PC-3 (cell line): ENCODE measurements around the gene NEK11. TPM values are rescaled to one million over a fixed set of nuclear protein-coding genes. Genes with fewer than 3 reads are reported as not detected.

ENCODE experiments used
- ATAC-seq: fragments of 200-7000 bp; cut with Tn5 transposase; 2 replicates; pipeline ENCODE4 v1.9.1; 2020; ENCODE audit warnings: mild to moderate bottlenecking, moderate library complexity
- BruUV-seq: library from RNA; stranded (reverse); fragments of 400-500 nt; replicated peaks from 2 replicates; lab custom pipeline; 2021; lab: Mats Ljungman, UMichigan
- CTCF ChIA-PET: fragments of 300-600 bp; sonication (Branson Sonifier 250); formaldehyde crosslinking; loops from one replicate; lab custom pipeline; 2022; ENCODE audit warnings: antibody characterized with exemption; lab: Charles Lee
- POLR2A ChIA-PET: fragments of 300-600 bp; sonication (Branson Sonifier 250); formaldehyde crosslinking; loops from one replicate; lab custom pipeline; 2022; ENCODE audit warnings: antibody characterized with exemption; ENCODE audit not compliant: unreplicated experiment; lab: Charles Lee
- DNase-seq: peaks from one replicate; pipeline ENCODE4 v3.0.0-alpha.2; 2015
- H2AFZ ChIP-seq: fragments of 300-600 bp; sonication (generic); 2 replicates; pipeline ENCODE4 v1.6.0; 2016; ENCODE audit warnings: antibody characterized with exemption, low read length
- H3F3A ChIP-seq: fragments of 300-600 bp; sonication (generic); one replicate; pipeline ENCODE4 v1.6.0; 2017; ENCODE audit warnings: antibody characterized with exemption, low read length, control low read depth, mild to moderate bottlenecking; ENCODE audit not compliant: unreplicated experiment
- H3K27ac ChIP-seq: fragments of 300-600 bp; sonication (generic); 2 replicates; pipeline ENCODE4 v1.5.1; 2016; ENCODE audit warnings: mild to moderate bottlenecking, low read length
- H3K27me3 ChIP-seq: fragments of 300-600 bp; sonication (generic); 2 replicates; pipeline ENCODE4 v1.6.1; 2016; ENCODE audit warnings: low read length, mixed read lengths
- H3K36me3 ChIP-seq: fragments of 300-600 bp; sonication (generic); 2 replicates; pipeline ENCODE4 v1.6.1; 2016; ENCODE audit warnings: low read depth, mixed run types, low read length, mixed read lengths
- H3K4me1 ChIP-seq: fragments of 300-600 bp; sonication (generic); 2 replicates; pipeline ENCODE4 v1.5.1; 2016; ENCODE audit warnings: low read length; ENCODE audit not compliant: insufficient read depth
- H3K4me2 ChIP-seq: fragments of 300-600 bp; sonication (generic); 2 replicates; pipeline ENCODE4 v1.6.0; 2016; ENCODE audit warnings: low read length
- H3K4me3 ChIP-seq: fragments of 300-600 bp; sonication (generic); 2 replicates; pipeline ENCODE4 v1.5.1; 2016; ENCODE audit warnings: mild to moderate bottlenecking, low read length, mixed read lengths
- H3K79me2 ChIP-seq: fragments of 300-600 bp; sonication (generic); 2 replicates; pipeline ENCODE4 v1.6.1; 2017; ENCODE audit warnings: low read length, mixed read lengths
- H3K9ac ChIP-seq: fragments of 300-600 bp; sonication (generic); 2 replicates; pipeline ENCODE4 v1.6.0; 2016; ENCODE audit warnings: mild to moderate bottlenecking, low read length
- H3K9me2 ChIP-seq: fragments of 300-600 bp; sonication (generic); replicated peaks from 2 replicates; pipeline ENCODE4 v1.6.1; 2016; ENCODE audit warnings: mixed run types, low read length, mixed read lengths
- H3K9me3 ChIP-seq: fragments of 300-600 bp; sonication (generic); 2 replicates; pipeline ENCODE4 v1.6.1; 2016; ENCODE audit warnings: low read length, mixed read lengths
- H4K20me1 ChIP-seq: fragments of 300-600 bp; sonication (generic); 2 replicates; pipeline ENCODE4 v1.6.1; 2016; ENCODE audit warnings: low read length, mixed read lengths
- EZH2 ChIP-seq: fragments of 300-600 bp; sonication (generic); IDR thresholded peaks from one replicate; pipeline ENCODE4 v1.6.1; 2017; ENCODE audit warnings: antibody characterized with exemption, mild to moderate bottlenecking, low read length; ENCODE audit not compliant: unreplicated experiment
- EZH2phosphoT487 ChIP-seq: fragments of 300-600 bp; sonication (generic); IDR thresholded peaks from 2 replicates; pipeline ENCODE4 v1.6.1; 2018; ENCODE audit warnings: mild to moderate bottlenecking, antibody characterized with exemption, low read length, borderline replicate concordance
- intact Hi-C: fragments of 100-400 bp; cut with micrococcal nuclease; formaldehyde crosslinking; loops from 2 replicates; pipeline ENCODE4 v1.9.0; 2023
- total RNA-seq: library from RNA; depleted of rRNA; stranded (reverse); fragments of >200 nt; gene quantifications from 2 replicates; pipeline ENCODE4 v1.2.3, GENCODE V29; 2014
- TF ChIP-seq, protein P1 (sequence below): fragments of 300-600 bp; sonication (generic); conservative IDR thresholded peaks from 2 replicates; pipeline ENCODE4 v1.5.1; 2017; ENCODE audit warnings: antibody characterized with exemption, low read depth, mild to moderate bottlenecking, low read length

Gene NEK11
- total RNA-seq, 1 experiment from 2014 or later: 3.1 TPM

DNA sequence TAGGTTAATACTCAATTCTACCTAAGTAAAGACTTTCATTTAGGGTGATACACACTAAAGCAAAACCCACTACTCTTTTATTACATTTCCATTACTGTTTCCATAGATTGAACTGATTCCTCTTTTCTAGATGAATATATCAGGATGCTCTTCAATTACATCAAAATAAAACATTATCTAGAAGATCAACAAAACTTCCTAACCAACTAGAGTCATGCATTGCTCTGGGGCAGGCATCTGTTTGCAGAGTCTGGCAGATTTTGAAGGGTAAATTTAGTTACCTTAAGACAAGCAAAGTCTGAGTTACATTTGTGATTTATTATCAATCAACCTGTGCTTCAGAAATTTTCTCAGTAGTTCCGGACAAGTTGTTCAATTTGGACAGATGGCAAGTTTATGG is 117.1 kb downstream of the NEK11 start:
- CTCF ChIA-PET: no interaction called here
- Histone ChIP-seq H3K27ac (no peak overlapping the region), H3K4me3 (no peak overlapping the region), H2AFZ (no peak overlapping the region), H3K36me3 (no peaks in the 10 kb centered on the region), H3K79me2 (no peaks in the 10 kb centered on the region), H3K9me3 (no peaks in the 10 kb centered on the region), H4K20me1 (no peaks in the 10 kb centered on the region), H3K4me1 (no peaks in the 10 kb centered on the region), H3K27me3 (no peaks in the 10 kb centered on the region), H3K9ac (no peak overlapping the region), H3K4me2 (no peak overlapping the region), H3F3A (no peaks in the 10 kb centered on the region), H3K9me2 (no peaks in the 10 kb centered on the region)
- intact Hi-C loops: no loop called here
- TF ChIP-seq EZH2: no peak
- TF ChIP-seq, protein P1, sequence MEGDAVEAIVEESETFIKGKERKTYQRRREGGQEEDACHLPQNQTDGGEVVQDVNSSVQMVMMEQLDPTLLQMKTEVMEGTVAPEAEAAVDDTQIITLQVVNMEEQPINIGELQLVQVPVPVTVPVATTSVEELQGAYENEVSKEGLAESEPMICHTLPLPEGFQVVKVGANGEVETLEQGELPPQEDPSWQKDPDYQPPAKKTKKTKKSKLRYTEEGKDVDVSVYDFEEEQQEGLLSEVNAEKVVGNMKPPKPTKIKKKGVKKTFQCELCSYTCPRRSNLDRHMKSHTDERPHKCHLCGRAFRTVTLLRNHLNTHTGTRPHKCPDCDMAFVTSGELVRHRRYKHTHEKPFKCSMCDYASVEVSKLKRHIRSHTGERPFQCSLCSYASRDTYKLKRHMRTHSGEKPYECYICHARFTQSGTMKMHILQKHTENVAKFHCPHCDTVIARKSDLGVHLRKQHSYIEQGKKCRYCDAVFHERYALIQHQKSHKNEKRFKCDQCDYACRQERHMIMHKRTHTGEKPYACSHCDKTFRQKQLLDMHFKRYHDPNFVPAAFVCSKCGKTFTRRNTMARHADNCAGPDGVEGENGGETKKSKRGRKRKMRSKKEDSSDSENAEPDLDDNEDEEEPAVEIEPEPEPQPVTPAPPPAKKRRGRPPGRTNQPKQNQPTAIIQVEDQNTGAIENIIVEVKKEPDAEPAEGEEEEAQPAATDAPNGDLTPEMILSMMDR: no peak
- no peak for TF ChIP-seq EZH2phosphoT487
- BruUV-seq: no TSS peak
- ATAC-seq (no peak), DNase-seq (no peak)
- POLR2A ChIA-PET: no interaction called here

DNA sequence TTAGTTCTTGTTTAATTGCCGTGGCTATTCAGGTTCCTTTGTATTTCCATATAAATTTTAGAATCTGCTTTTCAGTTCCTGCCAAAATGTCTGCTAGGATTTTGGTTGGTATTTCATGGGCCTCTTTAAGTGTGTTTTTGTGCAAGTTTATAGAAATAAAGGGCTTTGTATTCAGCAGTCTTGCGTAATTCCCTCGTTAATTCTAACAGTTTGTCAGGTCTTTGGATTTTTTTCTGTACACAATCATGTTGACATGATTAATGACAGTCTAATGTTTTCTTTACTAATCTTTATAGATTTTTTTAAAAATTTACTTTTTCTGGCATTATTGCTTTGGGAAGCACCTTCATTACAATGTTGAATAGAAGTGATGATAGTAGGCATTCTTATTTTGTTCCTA is 120.9 kb downstream of the NEK11 start:
- H3K4me3 ChIP-seq: no peak overlapping the region
- TF ChIP-seq EZH2phosphoT487 (no peak), EZH2 (no peak)
- TF ChIP-seq, protein P1: no peak
- ChIA-PET CTCF (no interaction called here), POLR2A (no interaction called here)
- H3K9me2 ChIP-seq: no peaks in the 10 kb centered on the region
- no peak overlapping the region for H3K9ac ChIP-seq
- no peaks in the 10 kb centered on the region for H3K27me3 ChIP-seq
- ATAC-seq: no peak
- H3K27ac ChIP-seq: no peak overlapping the region
- no TSS peak for BruUV-seq
- H3K9me3 ChIP-seq: no peaks in the 10 kb centered on the region
- no peaks in the 10 kb centered on the region for H3K79me2 ChIP-seq
- intact Hi-C loops: no loop called here
- H2AFZ ChIP-seq: no peak overlapping the region
- no peaks in the 10 kb centered on the region for H4K20me1 ChIP-seq
- no peak for DNase-seq
- H3F3A ChIP-seq: no peaks in the 10 kb centered on the region
- no peaks in the 10 kb centered on the region for H3K4me1 ChIP-seq
- no peak overlapping the region for H3K4me2 ChIP-seq
- no peaks in the 10 kb centered on the region for H3K36me3 ChIP-seq

DNA sequence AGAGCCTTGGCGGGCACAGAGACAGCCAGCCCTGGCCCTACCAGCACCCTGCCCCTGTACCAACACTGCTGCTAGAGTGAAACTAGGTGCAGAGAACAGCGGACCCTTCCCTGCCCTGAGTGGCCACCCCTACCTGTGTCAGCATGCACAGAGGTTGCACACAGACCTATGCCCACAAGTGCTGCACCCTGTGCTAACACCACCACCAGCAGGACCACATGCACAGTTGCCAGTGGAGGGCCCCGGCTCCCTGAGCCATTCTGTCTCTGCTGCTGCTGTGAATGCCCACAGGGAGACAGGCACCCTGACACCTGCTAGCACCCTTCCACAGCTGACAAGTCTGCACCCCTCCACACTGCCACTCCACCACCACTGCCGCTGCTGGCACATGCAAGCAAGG is 131.8 kb downstream of the NEK11 start:
- H3F3A ChIP-seq: no peaks in the 10 kb centered on the region
- no peak overlapping the region for H3K4me2 ChIP-seq
- POLR2A ChIA-PET: no interaction called here
- CTCF ChIA-PET: no interaction called here
- DNase-seq: no peak
- no peak overlapping the region for H3K27ac ChIP-seq
- H2AFZ ChIP-seq: no peak overlapping the region
- H3K9me3 ChIP-seq: no peaks in the 10 kb centered on the region
- no peaks in the 10 kb centered on the region for H3K27me3 ChIP-seq
- no peak for ATAC-seq
- H3K4me3 ChIP-seq: no peak overlapping the region
- BruUV-seq: no TSS peak
- H3K9ac ChIP-seq: no peak overlapping the region
- no peaks in the 10 kb centered on the region for H3K9me2 ChIP-seq
- no peaks in the 10 kb centered on the region for H3K79me2 ChIP-seq
- H4K20me1 ChIP-seq: no peaks in the 10 kb centered on the region
- TF ChIP-seq EZH2 (no peak), EZH2phosphoT487 (no peak)
- TF ChIP-seq, protein P1: no peak
- no peaks in the 10 kb centered on the region for H3K36me3 ChIP-seq
- H3K4me1 ChIP-seq: no peaks in the 10 kb centered on the region
- intact Hi-C loops: no loop called here
